ENCODE results near the gene KIF5B.

GRCh38 chr10:32056136-32057035 lies at the start of gene KIF5B:
- TF ChIP-seq EZH2phosphoT487 (IDR thresholded peaks at IDR 0.05; ENCODE audit: borderline replicate concordance, low read length) (no peak), EZH2 (IDR thresholded peaks at IDR 0.05; ENCODE audit: low read length, unreplicated experiment) (no peak)
- TF ChIP-seq, protein P1, sequence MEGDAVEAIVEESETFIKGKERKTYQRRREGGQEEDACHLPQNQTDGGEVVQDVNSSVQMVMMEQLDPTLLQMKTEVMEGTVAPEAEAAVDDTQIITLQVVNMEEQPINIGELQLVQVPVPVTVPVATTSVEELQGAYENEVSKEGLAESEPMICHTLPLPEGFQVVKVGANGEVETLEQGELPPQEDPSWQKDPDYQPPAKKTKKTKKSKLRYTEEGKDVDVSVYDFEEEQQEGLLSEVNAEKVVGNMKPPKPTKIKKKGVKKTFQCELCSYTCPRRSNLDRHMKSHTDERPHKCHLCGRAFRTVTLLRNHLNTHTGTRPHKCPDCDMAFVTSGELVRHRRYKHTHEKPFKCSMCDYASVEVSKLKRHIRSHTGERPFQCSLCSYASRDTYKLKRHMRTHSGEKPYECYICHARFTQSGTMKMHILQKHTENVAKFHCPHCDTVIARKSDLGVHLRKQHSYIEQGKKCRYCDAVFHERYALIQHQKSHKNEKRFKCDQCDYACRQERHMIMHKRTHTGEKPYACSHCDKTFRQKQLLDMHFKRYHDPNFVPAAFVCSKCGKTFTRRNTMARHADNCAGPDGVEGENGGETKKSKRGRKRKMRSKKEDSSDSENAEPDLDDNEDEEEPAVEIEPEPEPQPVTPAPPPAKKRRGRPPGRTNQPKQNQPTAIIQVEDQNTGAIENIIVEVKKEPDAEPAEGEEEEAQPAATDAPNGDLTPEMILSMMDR (conservative IDR thresholded peaks at IDR 0.05; ENCODE audit: low read depth, low read length) = no peak

Measured in PC-3 (cell line).